ENCODE results near the gene NPAS2. TPM values are rescaled to one million over a fixed set of nuclear protein-coding genes. Genes with fewer than 3 reads are reported as not detected.

Gene NPAS2
- total RNA-seq, 1 experiment from 2014 or later: 20.4 TPM

- H3K36me3 ChIP-seq (ENCODE audit: control insufficient read depth in 1 of 2, insufficient read depth in 2 of 2, low read length in 2 of 2): no peaks in the 10 kb centered on the region
- TF ChIP-seq EZH2phosphoT487 (IDR thresholded peaks at IDR 0.05; ENCODE audit: borderline replicate concordance): no peak
- no peak for TF ChIP-seq ZFX (IDR thresholded peaks at IDR 0.05)
- no peak for TF ChIP-seq YY1 (IDR thresholded peaks at IDR 0.05; ENCODE audit: extremely low read depth, insufficient replicate concordance, low read depth, low read length)
- no peak for TF ChIP-seq POLR2AphosphoS5 (IDR thresholded peaks at IDR 0.05; ENCODE audit: low read depth, low read length)
- H3K79me2 ChIP-seq (ENCODE audit: insufficient read depth, low read length): no peaks in the 10 kb centered on the region
- ATAC-seq (no peak), DNase-seq (ENCODE audit: low read depth, low spot score) (no peak)
- H3K4me1 ChIP-seq (ENCODE audit: control insufficient read depth in 1 of 2, insufficient read depth in 2 of 2, low read length in 2 of 2): no peaks in the 10 kb centered on the region
- no peaks in the 10 kb centered on the region for H3K27me3 ChIP-seq (ENCODE audit: insufficient read depth, low read length)
- H3K27ac ChIP-seq (ENCODE audit: low read depth, low read length): no peak overlapping the region
- intact Hi-C loops (cut with micrococcal nuclease): no loop called here
- no peaks in the 10 kb centered on the region for H3K9me3 ChIP-seq (ENCODE audit: control insufficient read depth in 1 of 2, insufficient read depth in 1 of 2, low read depth in 1 of 2, low read length in 2 of 2)
- no peak overlapping the region for H3K9ac ChIP-seq (ENCODE audit: low read length)
- H3K4me2 ChIP-seq (ENCODE audit: low read length): no peak overlapping the region
- H2AFZ ChIP-seq (ENCODE audit: low read depth, low read length, poor library complexity, severe bottlenecking): no peak overlapping the region
- BruUV-seq (replicated peaks): no TSS peak
- POLR2A ChIA-PET: no interaction called here
- H3K4me3 ChIP-seq (replicated peaks in 1 of 2; ENCODE audit: low read depth in 1 of 2, low read length in 2 of 2): no peak overlapping the region
- no peaks in the 10 kb centered on the region for H3K9me2 ChIP-seq (ENCODE audit: insufficient read depth)
- no peaks in the 10 kb centered on the region for H4K20me1 ChIP-seq (ENCODE audit: insufficient read depth)
- RAD21 ChIA-PET (ENCODE audit: low non-redundant PET in 1 of 2, low total read pairs in 2 of 2, uncharacterized antibody in 2 of 2, unreplicated experiment in 2 of 2): no interaction called here
- CTCF ChIA-PET: no interaction called here
Observed at GRCh38 chr2:100964222-100964621, 144.3 kb downstream of the NPAS2 start.

GRCh38 chr2:100964681-100965169 lies 144.8 kb downstream of the NPAS2 start:
- H3K27me3 ChIP-seq (ENCODE audit: insufficient read depth, low read length): no peaks in the 10 kb centered on the region
- POLR2A ChIA-PET: no interaction called here
- no peak for DNase-seq (ENCODE audit: low read depth, low spot score)
- no peaks in the 10 kb centered on the region for H3K79me2 ChIP-seq (ENCODE audit: insufficient read depth, low read length)
- H4K20me1 ChIP-seq (ENCODE audit: insufficient read depth): no peaks in the 10 kb centered on the region
- H3K9ac ChIP-seq (ENCODE audit: low read length): no peak overlapping the region
- no peaks in the 10 kb centered on the region for H3K9me3 ChIP-seq (ENCODE audit: control insufficient read depth in 1 of 2, insufficient read depth in 1 of 2, low read depth in 1 of 2, low read length in 2 of 2)
- RAD21 ChIA-PET (ENCODE audit: low non-redundant PET in 1 of 2, low total read pairs in 2 of 2, uncharacterized antibody in 2 of 2, unreplicated experiment in 2 of 2): no interaction called here
- intact Hi-C loops (cut with micrococcal nuclease): no loop called here
- H3K36me3 ChIP-seq (ENCODE audit: control insufficient read depth in 1 of 2, insufficient read depth in 2 of 2, low read length in 2 of 2): 0 out of 4 replicates have a peak, but pooled peaks cover 0 to 3% of the 10 kb centered on the region in 2 experiments
- ATAC-seq: no peak
- no peaks in the 10 kb centered on the region for H3K4me1 ChIP-seq (ENCODE audit: control insufficient read depth in 1 of 2, insufficient read depth in 2 of 2, low read length in 2 of 2)
- no peak overlapping the region for H2AFZ ChIP-seq (ENCODE audit: low read depth, low read length, poor library complexity, severe bottlenecking)
- H3K9me2 ChIP-seq (ENCODE audit: insufficient read depth): no peaks in the 10 kb centered on the region
- BruUV-seq (replicated peaks): no TSS peak
- no peak for TF ChIP-seq ZNF274 (IDR thresholded peaks at IDR 0.05; ENCODE audit: low read depth, low read length)
- no peak for TF ChIP-seq EGR1 (IDR thresholded peaks at IDR 0.05; ENCODE audit: low read depth)
- no peak for TF ChIP-seq ATF3 (IDR thresholded peaks at IDR 0.05)
- H3K4me2 ChIP-seq (ENCODE audit: low read length): no peak overlapping the region
- CTCF ChIA-PET: no interaction called here
- H3K4me3 ChIP-seq (replicated peaks in 1 of 2; ENCODE audit: low read depth in 1 of 2, low read length in 2 of 2): no peak overlapping the region
- no peak overlapping the region for H3K27ac ChIP-seq (ENCODE audit: low read depth, low read length)

Measured in HCT116 (cell line).